ENCODE measurements around the gene HIBCH. TPM values are rescaled to one million over a fixed set of nuclear protein-coding genes. Genes with fewer than 3 reads are reported as not detected.

The HIBCH gene
- total RNA-seq = 10 to 100 TPM; 11.3 to 25.0 (median 21.6) TPM
- 10 to 100 TPM; 23.9 to 25.1 TPM for polyA plus RNA-seq
- total RNA-seq = 12.2 reads per million, percentile 40 among the genes with 10 or more reads in this experiment

DNA sequence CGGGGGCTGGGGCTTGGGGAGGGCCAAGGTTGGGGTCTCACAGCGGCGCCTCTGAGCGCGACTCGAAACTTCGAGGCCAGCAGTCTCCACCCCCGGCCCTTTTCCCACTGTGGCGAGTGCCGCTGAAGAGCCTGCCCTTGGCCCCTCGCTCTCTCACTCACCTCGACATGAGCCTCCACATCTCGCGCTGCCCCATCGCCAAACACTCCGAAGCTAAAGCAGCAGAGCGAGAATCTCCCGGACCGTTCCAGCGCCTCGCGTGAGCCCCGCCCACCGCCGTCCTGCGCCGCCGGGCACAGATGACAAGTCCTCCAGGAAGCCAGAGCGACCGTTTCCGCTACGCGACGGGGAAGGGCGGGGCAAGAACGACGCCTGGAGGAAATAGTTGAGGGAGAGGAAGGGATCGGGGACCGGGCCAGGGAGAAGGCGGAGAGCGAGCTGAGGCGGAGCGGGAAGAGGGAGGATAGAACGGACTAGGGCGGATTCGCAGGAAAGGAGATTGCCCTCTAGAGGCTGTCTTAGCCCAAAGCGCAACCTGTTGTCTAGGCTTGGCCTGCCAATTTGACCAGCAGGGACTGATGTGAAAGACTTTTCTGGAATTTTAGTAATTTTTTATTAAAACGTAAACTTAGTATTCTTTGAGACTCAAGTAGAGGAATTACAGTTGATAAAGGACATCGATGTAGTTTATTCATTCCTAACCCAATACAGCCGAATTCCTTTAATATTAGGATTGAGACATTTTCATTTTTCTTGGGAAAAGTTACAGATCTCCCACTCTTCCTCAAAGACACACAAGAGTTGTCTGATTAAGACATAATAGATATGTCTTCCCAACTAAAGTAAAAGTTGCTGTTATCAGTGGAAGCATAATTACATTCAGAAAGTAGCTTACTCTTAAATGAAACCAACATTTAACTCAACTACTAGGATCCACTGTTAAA, at the start of gene HIBCH:
TSS of gene HIBCH (minus strand) at position 272 of the 944 bp plus-strand sequence. CDS start at position 196, 76 bp downstream.
- Mint-ChIP-seq H3K4me3 (peak within 1 kb of the TSS; percentile 85 to 100 (median 97)), H3K36me3 (peaks cover 0 to 6% (median 0%) of the 10 kb centered on the region in 5 donors), H3K9me3 (no peaks in the 10 kb centered on the region), H3K27ac (peak within 1 kb of the TSS; percentile 91 to 99 (median 95)), H3K4me1 (peaks cover 27 to 54% (median 48%) of the 10 kb centered on the region in 7 donors), H3K27me3 (no peaks in the 10 kb centered on the region)
- no peaks in the 10 kb centered on the region for H3K27me3 ChIP-seq (ENCODE audit: control insufficient read depth in 2 of 2, insufficient read depth in 2 of 2, low read length in 2 of 2)
- no peaks in the 10 kb centered on the region for H3K9me3 ChIP-seq (ENCODE audit: control insufficient read depth in 2 of 3, low read length in 3 of 3)
- peak; percentile 56 to 88 (median 68) for DNase-seq
- ChIA-PET POLR2A (interaction anchor here (0.6 to 1.3 kb wide), 2 partner anchors 107 to 561 kb away, joined by 4 read pairs; partner anchors contain the start of gene GLS), CTCF (interaction anchor here (0.7 to 1.3 kb wide), 3 partner anchors 13 to 323 kb away, joined by 3 to 5 read pairs (median 4); no protein-coding TSS in a partner anchor)
- intact Hi-C loops (cut with micrococcal nuclease) = loop anchor here (1.0 to 5.0 kb wide), 14 partner anchors 23 to 879 kb away; partner anchors contain the start of genes INPP1 (in 2 of the 2), NEMP2 (in 2 of the 2), OSGEPL1 (in 2 of the 2) and WDR75 (in 2 of the 2)
- ATAC-seq = peak; percentile 94
- peak within 1 kb of the TSS; percentile 83 for H3K4me3 ChIP-seq (ENCODE audit: low read length)
- peak within 1 kb of the TSS; percentile 82 for H3K27ac ChIP-seq (ENCODE audit: low read depth, low read length)
- peaks cover 8 to 13% of the 10 kb centered on the region in 2 donors for H3K4me1 ChIP-seq (ENCODE audit: control insufficient read depth in 2 of 2, insufficient read depth in 2 of 2, low read length in 2 of 2)
- peaks cover 0 to 6% (median 0%) of the 10 kb centered on the region in 3 experiments for H3K36me3 ChIP-seq (ENCODE audit: control insufficient read depth in 2 of 3, insufficient read depth in 3 of 3, low read length in 3 of 3)

DNA sequence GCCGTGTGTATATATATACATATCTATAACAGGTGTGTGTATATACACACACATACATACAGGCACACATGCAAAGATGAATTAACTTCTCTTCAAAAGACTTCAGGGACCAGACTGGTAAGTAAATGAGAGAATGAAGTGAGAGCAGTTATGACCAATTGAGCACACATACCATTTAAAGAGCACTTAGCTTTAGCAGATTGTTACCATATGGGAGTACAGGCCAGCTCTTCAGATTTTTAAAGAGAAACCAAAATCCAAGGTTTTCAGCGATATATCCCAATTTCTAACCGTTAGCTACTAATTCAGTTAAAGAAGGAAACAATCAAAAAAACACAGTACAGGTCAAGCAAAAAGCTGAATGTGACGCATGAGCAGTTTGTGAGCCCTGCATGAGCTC, 47.5 kb upstream of the HIBCH start:
- POLR2A ChIA-PET = no interaction called here
- Histone ChIP-seq H3K9me3 (ENCODE audit: control insufficient read depth in 2 of 3, low read length in 3 of 3) (no peaks in the 10 kb centered on the region), H3K4me3 (ENCODE audit: low read length) (no peak overlapping the region), H3K4me1 (ENCODE audit: control insufficient read depth in 2 of 2, insufficient read depth in 2 of 2, low read length in 2 of 2) (no peaks in the 10 kb centered on the region), H3K27me3 (ENCODE audit: control insufficient read depth in 2 of 2, insufficient read depth in 2 of 2, low read length in 2 of 2) (no peaks in the 10 kb centered on the region), H3K36me3 (ENCODE audit: control insufficient read depth in 2 of 3, insufficient read depth in 3 of 3, low read length in 3 of 3) (peaks cover 0 to 3% (median 0%) of the 10 kb centered on the region in 3 experiments), H3K27ac (ENCODE audit: low read depth, low read length) (no peak overlapping the region)
- DNase-seq (no peak), ATAC-seq (no peak)
- H3K27me3 Mint-ChIP-seq = no peaks in the 10 kb centered on the region
- H3K4me3 Mint-ChIP-seq = no peak overlapping the region
- no peak overlapping the region for H3K27ac Mint-ChIP-seq
- H3K4me1 Mint-ChIP-seq = peaks cover 0 to 13% (median 3%) of the 10 kb centered on the region in 7 donors
- intact Hi-C loops (cut with micrococcal nuclease) = no loop called here
- H3K36me3 Mint-ChIP-seq = peaks cover 0 to 22% (median 17%) of the 10 kb centered on the region in 5 donors
- no peaks in the 10 kb centered on the region for H3K9me3 Mint-ChIP-seq
- CTCF ChIA-PET = interaction anchor here (0.6 to 1.3 kb wide), 2 partner anchors 8 to 186 kb away, joined by 3 to 4 read pairs; no protein-coding TSS in a partner anchor

- H3K27ac ChIP-seq (ENCODE audit: low read depth, low read length) = no peak overlapping the region
- H3K4me3 ChIP-seq (ENCODE audit: low read length) = no peak overlapping the region
- DNase-seq (no peak), ATAC-seq (no peak)
- peaks cover 0 to 20% (median 6%) of the 10 kb centered on the region in 7 donors for H3K4me1 Mint-ChIP-seq
- peaks cover 0 to 3% (median 0%) of the 10 kb centered on the region in 3 experiments for H3K36me3 ChIP-seq (ENCODE audit: control insufficient read depth in 2 of 3, insufficient read depth in 3 of 3, low read length in 3 of 3)
- ChIA-PET CTCF (no interaction called here), POLR2A (no interaction called here)
- H3K36me3 Mint-ChIP-seq = peaks cover 0 to 22% (median 17%) of the 10 kb centered on the region in 5 donors
- H3K9me3 Mint-ChIP-seq = no peaks in the 10 kb centered on the region
- no peaks in the 10 kb centered on the region for H3K27me3 ChIP-seq (ENCODE audit: control insufficient read depth in 2 of 2, insufficient read depth in 2 of 2, low read length in 2 of 2)
- H3K9me3 ChIP-seq (ENCODE audit: control insufficient read depth in 2 of 3, low read length in 3 of 3) = no peaks in the 10 kb centered on the region
- H3K4me3 Mint-ChIP-seq = no peak overlapping the region
- no peaks in the 10 kb centered on the region for H3K27me3 Mint-ChIP-seq
- no peak overlapping the region for H3K27ac Mint-ChIP-seq
- intact Hi-C loops (cut with micrococcal nuclease) = no loop called here
- no peaks in the 10 kb centered on the region for H3K4me1 ChIP-seq (ENCODE audit: control insufficient read depth in 2 of 2, insufficient read depth in 2 of 2, low read length in 2 of 2)
These were observed 46.7 kb upstream of the HIBCH start for GRCh38 chr2:190366248-190366753.

- H3K4me3 Mint-ChIP-seq = no peak overlapping the region
- H3K4me1 Mint-ChIP-seq = peaks cover 0 to 26% (median 11%) of the 10 kb centered on the region in 7 donors
- Histone ChIP-seq H3K27ac (ENCODE audit: low read depth, low read length) (no peak overlapping the region), H3K4me1 (ENCODE audit: control insufficient read depth in 2 of 2, insufficient read depth in 2 of 2, low read length in 2 of 2) (no peaks in the 10 kb centered on the region), H3K27me3 (ENCODE audit: control insufficient read depth in 2 of 2, insufficient read depth in 2 of 2, low read length in 2 of 2) (no peaks in the 10 kb centered on the region), H3K9me3 (ENCODE audit: control insufficient read depth in 2 of 3, low read length in 3 of 3) (no peaks in the 10 kb centered on the region), H3K4me3 (ENCODE audit: low read length) (no peak overlapping the region), H3K36me3 (ENCODE audit: control insufficient read depth in 2 of 3, insufficient read depth in 3 of 3, low read length in 3 of 3) (peaks cover 0 to 3% (median 0%) of the 10 kb centered on the region in 3 experiments)
- DNase-seq (no peak), ATAC-seq (no peak)
- H3K27me3 Mint-ChIP-seq = no peaks in the 10 kb centered on the region
- POLR2A ChIA-PET = no interaction called here
- no peak overlapping the region for H3K27ac Mint-ChIP-seq
- intact Hi-C loops (cut with micrococcal nuclease) = no loop called here
- peaks cover 0 to 22% (median 17%) of the 10 kb centered on the region in 5 donors for H3K36me3 Mint-ChIP-seq
- no peaks in the 10 kb centered on the region for H3K9me3 Mint-ChIP-seq
- CTCF ChIA-PET = interaction anchor here (0.7 to 1.3 kb wide), 2 partner anchors 13 to 54 kb away, joined by 3 read pairs; no protein-coding TSS in a partner anchor
These were observed 46.0 kb upstream of the HIBCH start for GRCh38 chr2:190365499-190366204.

GRCh38 chr2:190362894-190363293, 43.3 kb upstream of the HIBCH start:
- DNase-seq = no peak
- Mint-ChIP-seq H3K9me3 (no peaks in the 10 kb centered on the region), H3K27ac (no peak overlapping the region), H3K4me1 (peaks cover 10 to 39% (median 26%) of the 10 kb centered on the region in 7 donors), H3K4me3 (no peak overlapping the region), H3K36me3 (peaks cover 0 to 10% (median 5%) of the 10 kb centered on the region in 5 donors), H3K27me3 (no peaks in the 10 kb centered on the region)
- ChIA-PET CTCF (no interaction called here), POLR2A (interaction anchor here (2.6 kb wide), 1 partner anchor 44 kb away, joined by 8 read pairs; no protein-coding TSS in a partner anchor)
- H3K27me3 ChIP-seq (ENCODE audit: control insufficient read depth in 2 of 2, insufficient read depth in 2 of 2, low read length in 2 of 2) = no peaks in the 10 kb centered on the region
- H3K36me3 ChIP-seq (ENCODE audit: control insufficient read depth in 2 of 3, insufficient read depth in 3 of 3, low read length in 3 of 3) = peaks cover 0 to under 1% (median 0%) of the 10 kb centered on the region in 3 experiments
- no peak overlapping the region for H3K4me3 ChIP-seq (ENCODE audit: low read length)
- no peak overlapping the region for H3K27ac ChIP-seq (ENCODE audit: low read depth, low read length)
- ATAC-seq = no peak
- intact Hi-C loops (cut with micrococcal nuclease) = loop anchor here in 1 of 2 donors (5.0 kb wide), 1 partner anchor 921 kb away; the partner anchor contains the start of gene WDR75
- H3K4me1 ChIP-seq (ENCODE audit: control insufficient read depth in 2 of 2, insufficient read depth in 2 of 2, low read length in 2 of 2) = peaks cover 0 to 3% of the 10 kb centered on the region in 2 donors
- H3K9me3 ChIP-seq (ENCODE audit: control insufficient read depth in 2 of 3, low read length in 3 of 3) = no peaks in the 10 kb centered on the region

GRCh38 chr2:190361572-190361971, 41.9 kb upstream of the HIBCH start:
- H3K27me3 Mint-ChIP-seq = no peaks in the 10 kb centered on the region
- H3K4me1 ChIP-seq (ENCODE audit: control insufficient read depth in 2 of 2, insufficient read depth in 2 of 2, low read length in 2 of 2) = peaks cover 0 to 3% of the 10 kb centered on the region in 2 donors
- no peaks in the 10 kb centered on the region for H3K27me3 ChIP-seq (ENCODE audit: control insufficient read depth in 2 of 2, insufficient read depth in 2 of 2, low read length in 2 of 2)
- no peak overlapping the region for H3K27ac ChIP-seq (ENCODE audit: low read depth, low read length)
- ChIA-PET POLR2A (interaction anchor here (2.6 kb wide), 1 partner anchor 46 kb away, joined by 8 read pairs; no protein-coding TSS in a partner anchor), CTCF (interaction anchor here (2.1 kb wide), 1 partner anchor 9 kb away, joined by 4 read pairs; no protein-coding TSS in a partner anchor)
- peak overlapping the region in 2 of 10 donors; percentile 9 to 49 for H3K4me3 Mint-ChIP-seq
- ATAC-seq = no peak
- H3K4me3 ChIP-seq (ENCODE audit: low read length) = no peak overlapping the region
- H3K36me3 Mint-ChIP-seq = peaks cover 0 to 5% (median 4%) of the 10 kb centered on the region in 5 donors
- no peaks in the 10 kb centered on the region for H3K36me3 ChIP-seq (ENCODE audit: control insufficient read depth in 2 of 3, insufficient read depth in 3 of 3, low read length in 3 of 3)
- H3K27ac Mint-ChIP-seq = no peak overlapping the region
- H3K9me3 Mint-ChIP-seq = no peaks in the 10 kb centered on the region
- H3K4me1 Mint-ChIP-seq = peaks cover 10 to 39% (median 26%) of the 10 kb centered on the region in 7 donors
- intact Hi-C loops (cut with micrococcal nuclease) = loop anchor here in 1 of 2 donors (2.0 to 5.0 kb wide), 2 partner anchors 17 to 919 kb away; partner anchors contain the start of gene WDR75
- no peaks in the 10 kb centered on the region for H3K9me3 ChIP-seq (ENCODE audit: control insufficient read depth in 2 of 3, low read length in 3 of 3)
- DNase-seq = no peak

Measured in naive thymus-derived CD4-positive, alpha-beta T cell (primary cell).